Measurements from ENCODE around the gene DENND10.

The DENND10 gene

GRCh38 chr10:119104654-119105015, 722 bp downstream of the DENND10 start:
- no peak for TF ChIP-seq TEAD4 (IDR thresholded peaks at IDR 0.05)
- TF ChIP-seq FOXM1 (IDR thresholded peaks at IDR 0.05; ENCODE audit: borderline replicate concordance, low read depth) = no peak
- no peak for TF ChIP-seq CREB1 (IDR thresholded peaks at IDR 0.05; ENCODE audit: low read depth)
- peak; percentile 85 for TF ChIP-seq USF1 (IDR thresholded peaks at IDR 0.05)
- TF ChIP-seq RAD21 (IDR thresholded peaks at IDR 0.05; ENCODE audit: low read depth) = no peak
- TF ChIP-seq CEBPB (IDR thresholded peaks at IDR 0.05) = no peak
- peak; percentile 53; the same call in 1 of the 2 replicates for TF ChIP-seq ZBTB7A (IDR thresholded peaks at IDR 0.05; ENCODE audit: low read depth)
- no peak for TF ChIP-seq YY1 (IDR thresholded peaks at IDR 0.05; ENCODE audit: low read depth)
- no peak for TF ChIP-seq TAF1 (IDR thresholded peaks at IDR 0.05; ENCODE audit: low read depth)
- TF ChIP-seq MAX (IDR thresholded peaks at IDR 0.05) = 0 out of 2 replicates have a peak, but pooled peaks have one; percentile 5

- TF ChIP-seq TEAD4 (IDR thresholded peaks at IDR 0.05) (no peak), CEBPB (IDR thresholded peaks at IDR 0.05) (no peak)
These were observed 1.2 kb downstream of the DENND10 start for GRCh38 chr10:119105155-119105554.

GRCh38 chr10:119105899-119106298, 2.0 kb downstream of the DENND10 start:
- TF ChIP-seq CEBPB (IDR thresholded peaks at IDR 0.05) = 0 out of 2 replicates have a peak, but pooled peaks have one; percentile 15

- TF ChIP-seq TEAD4 (IDR thresholded peaks at IDR 0.05) (no peak), EP300 (IDR thresholded peaks at IDR 0.05; ENCODE audit: borderline replicate concordance) (no peak), ZBTB7A (IDR thresholded peaks at IDR 0.05; ENCODE audit: low read depth) (no peak), EGR1 (IDR thresholded peaks at IDR 0.05) (no peak), TCF12 (IDR thresholded peaks at IDR 0.05; ENCODE audit: low read depth) (no peak), CREB1 (IDR thresholded peaks at IDR 0.05; ENCODE audit: low read depth) (no peak), MAX (IDR thresholded peaks at IDR 0.05) (no peak), RAD21 (IDR thresholded peaks at IDR 0.05; ENCODE audit: low read depth) (no peak)
These were observed 8.1 kb downstream of the DENND10 start for GRCh38 chr10:119112056-119112455.

- TF ChIP-seq TAF1 (IDR thresholded peaks at IDR 0.05; ENCODE audit: low read depth) (no peak), FOXM1 (IDR thresholded peaks at IDR 0.05; ENCODE audit: borderline replicate concordance, low read depth) (no peak), EGR1 (IDR thresholded peaks at IDR 0.05) (no peak), CREB1 (IDR thresholded peaks at IDR 0.05; ENCODE audit: low read depth) (no peak), NFIC (IDR thresholded peaks at IDR 0.05) (no peak), RAD21 (IDR thresholded peaks at IDR 0.05; ENCODE audit: low read depth) (no peak), TCF12 (IDR thresholded peaks at IDR 0.05; ENCODE audit: low read depth) (no peak), ZBTB7A (IDR thresholded peaks at IDR 0.05; ENCODE audit: low read depth) (no peak), USF1 (IDR thresholded peaks at IDR 0.05) (no peak), EP300 (IDR thresholded peaks at IDR 0.05; ENCODE audit: borderline replicate concordance) (no peak), YY1 (IDR thresholded peaks at IDR 0.05; ENCODE audit: low read depth) (no peak), TEAD4 (IDR thresholded peaks at IDR 0.05) (no peak), CEBPB (IDR thresholded peaks at IDR 0.05) (no peak), REST (IDR thresholded peaks at IDR 0.05; ENCODE audit: low read depth) (no peak), MAX (IDR thresholded peaks at IDR 0.05) (no peak)
These were observed 10.1 kb downstream of the DENND10 start for GRCh38 chr10:119113751-119114732.

- TF ChIP-seq ZBTB7A (IDR thresholded peaks at IDR 0.05; ENCODE audit: low read depth) (no peak), FOXM1 (IDR thresholded peaks at IDR 0.05; ENCODE audit: borderline replicate concordance, low read depth) (no peak), USF1 (IDR thresholded peaks at IDR 0.05) (no peak), CREB1 (IDR thresholded peaks at IDR 0.05; ENCODE audit: low read depth) (no peak), EP300 (IDR thresholded peaks at IDR 0.05; ENCODE audit: borderline replicate concordance) (no peak), REST (IDR thresholded peaks at IDR 0.05; ENCODE audit: low read depth) (no peak), TEAD4 (IDR thresholded peaks at IDR 0.05) (no peak), NFIC (IDR thresholded peaks at IDR 0.05) (no peak), RAD21 (IDR thresholded peaks at IDR 0.05; ENCODE audit: low read depth) (no peak), MAX (IDR thresholded peaks at IDR 0.05) (no peak), CEBPB (IDR thresholded peaks at IDR 0.05) (no peak), TCF12 (IDR thresholded peaks at IDR 0.05; ENCODE audit: low read depth) (no peak), TAF1 (IDR thresholded peaks at IDR 0.05; ENCODE audit: low read depth) (no peak), YY1 (IDR thresholded peaks at IDR 0.05; ENCODE audit: low read depth) (no peak), EGR1 (IDR thresholded peaks at IDR 0.05) (no peak)
These were observed 12.0 kb downstream of the DENND10 start for GRCh38 chr10:119115926-119116325.

Measured in Ishikawa (cell line).